GM10847 (cell line): Measurements from ENCODE around the gene IZUMO2.

Experiments used
- POLR2A ChIP-seq: IDR thresholded peaks from 2 replicates; pipeline ENCODE4 v1.6.1; 2011; ENCODE audit not compliant: insufficient read length; ENCODE audit errors: extremely low read depth

The IZUMO2 gene

DNA sequence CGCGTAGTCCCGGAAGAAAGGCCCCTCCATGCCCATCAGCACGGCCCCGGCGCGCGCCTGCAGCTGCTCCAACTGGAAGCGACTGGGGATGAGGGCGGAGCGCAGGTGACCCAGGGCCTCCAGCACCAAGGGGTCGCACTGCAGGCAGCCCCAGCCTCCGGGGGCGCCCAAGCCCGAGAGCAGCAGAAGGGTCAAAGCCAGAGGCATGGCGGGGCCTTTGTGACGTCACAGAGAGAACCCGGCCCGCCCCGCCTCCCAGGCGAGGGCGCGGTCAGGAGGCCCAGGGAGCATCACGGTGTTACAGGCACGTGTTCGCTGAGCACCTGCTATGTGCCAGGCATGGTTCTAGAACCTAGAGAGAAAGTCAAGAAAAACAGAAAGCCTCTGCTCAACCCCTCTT is at the start of gene IZUMO2:
TSS of gene IZUMO2 (minus strand) at position 294 of the 400 bp plus-strand sequence. CDS start at position 207, 87 bp downstream.
- TF ChIP-seq POLR2A, result no peak

DNA sequence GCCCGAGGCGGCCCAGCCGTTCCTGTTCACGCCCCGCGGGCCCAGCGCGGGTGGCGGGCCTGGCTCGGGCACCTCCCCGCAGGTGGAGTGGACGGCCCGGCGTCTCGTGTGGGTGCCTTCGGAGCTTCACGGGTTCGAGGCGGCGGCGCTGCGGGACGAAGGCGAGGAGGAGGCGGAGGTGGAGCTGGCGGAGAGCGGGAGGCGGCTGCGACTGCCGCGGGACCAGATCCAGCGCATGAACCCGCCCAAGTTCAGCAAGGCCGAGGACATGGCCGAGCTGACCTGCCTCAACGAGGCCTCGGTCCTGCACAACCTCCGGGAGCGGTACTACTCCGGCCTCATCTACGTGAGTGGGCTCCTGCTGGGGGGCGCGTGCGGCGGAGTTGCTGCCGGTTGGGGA is 47.3 kb upstream of the IZUMO2 start:
- TF ChIP-seq POLR2A, result no peak

DNA sequence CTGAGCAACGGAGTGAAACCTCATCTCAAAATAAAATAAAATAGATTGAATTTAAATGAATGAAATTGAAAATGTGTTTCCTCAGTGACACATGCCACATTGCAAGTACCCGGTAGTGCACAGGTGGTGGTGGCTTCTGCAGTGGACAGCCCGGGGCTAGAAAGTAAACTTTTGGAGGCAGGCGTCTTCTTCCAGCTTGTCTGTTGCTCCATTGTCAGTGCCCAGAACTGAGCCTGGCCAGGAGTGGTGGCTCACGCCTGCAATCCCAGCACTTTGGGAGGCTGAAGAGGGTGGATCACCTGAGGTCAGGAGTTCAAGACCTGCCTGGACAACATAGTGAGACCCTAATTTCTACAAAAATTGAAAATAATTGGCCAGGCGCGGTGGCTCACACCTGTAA is 46.0 kb upstream of the IZUMO2 start:
- no peak for TF ChIP-seq POLR2A

DNA sequence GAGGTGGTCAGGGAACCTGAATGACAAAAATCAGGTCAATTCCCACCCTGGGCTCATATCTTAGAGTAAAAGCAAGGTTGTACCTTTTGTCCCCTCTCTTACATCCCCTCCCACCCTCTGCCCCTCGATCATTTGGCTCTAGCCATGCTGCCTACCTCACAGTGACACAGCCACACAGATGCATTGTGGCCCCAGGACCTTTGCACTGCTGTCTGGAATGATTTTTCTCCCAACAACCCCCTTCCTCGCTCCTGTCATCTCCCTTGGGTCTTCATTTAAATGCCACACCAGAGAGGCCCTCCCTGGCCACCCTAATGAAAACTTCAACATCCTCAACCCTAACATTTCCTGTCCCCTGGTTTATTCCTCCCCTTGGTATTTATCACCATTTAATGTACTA is 44.6 kb upstream of the IZUMO2 start:
- TF ChIP-seq POLR2A, result no peak

DNA sequence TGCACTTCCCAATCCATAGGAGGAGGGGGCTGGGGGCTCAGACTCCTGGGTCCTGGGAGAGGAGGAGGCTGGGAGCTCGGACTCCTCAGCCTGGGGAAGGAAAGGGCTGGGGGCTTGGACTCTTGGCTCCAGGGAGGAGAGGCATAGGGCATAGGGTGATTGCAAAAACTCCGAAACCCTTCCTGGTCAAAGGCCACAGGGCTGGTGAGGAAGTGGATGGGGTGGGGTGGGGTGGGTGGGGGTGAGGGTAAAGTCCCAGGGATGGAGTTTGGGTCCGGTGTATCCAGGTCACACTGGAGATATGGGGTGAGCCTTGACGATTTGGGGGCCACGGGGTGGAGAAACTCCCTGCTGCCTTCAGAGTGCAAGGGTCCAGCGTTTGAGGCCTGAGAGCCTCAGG is 43.1 kb upstream of the IZUMO2 start:
- no peak for TF ChIP-seq POLR2A

DNA sequence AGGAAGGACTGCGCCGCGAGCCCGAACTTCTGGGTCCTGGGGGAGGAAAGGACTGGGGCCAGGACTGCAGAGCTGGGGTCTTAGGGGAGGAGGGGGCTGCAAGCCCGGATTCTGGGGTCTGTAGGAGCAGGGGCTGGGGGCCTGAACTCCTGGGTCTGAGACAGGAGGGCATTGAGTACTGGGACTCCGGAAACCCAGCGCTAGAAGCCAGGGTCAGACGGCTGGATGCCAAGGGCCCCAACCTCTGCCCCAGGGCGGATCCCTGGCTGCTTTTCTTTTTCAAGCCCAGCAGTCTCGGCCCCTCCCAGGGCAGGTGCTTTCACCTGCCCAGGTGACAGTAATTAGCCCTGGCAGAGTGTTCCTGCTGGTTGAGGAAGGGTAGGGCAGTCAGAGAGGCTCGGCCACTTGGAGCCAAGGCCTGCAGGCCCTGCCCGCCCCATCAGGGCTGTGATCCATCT is 42.6 kb upstream of the IZUMO2 start:
- TF ChIP-seq POLR2A, result no peak

DNA sequence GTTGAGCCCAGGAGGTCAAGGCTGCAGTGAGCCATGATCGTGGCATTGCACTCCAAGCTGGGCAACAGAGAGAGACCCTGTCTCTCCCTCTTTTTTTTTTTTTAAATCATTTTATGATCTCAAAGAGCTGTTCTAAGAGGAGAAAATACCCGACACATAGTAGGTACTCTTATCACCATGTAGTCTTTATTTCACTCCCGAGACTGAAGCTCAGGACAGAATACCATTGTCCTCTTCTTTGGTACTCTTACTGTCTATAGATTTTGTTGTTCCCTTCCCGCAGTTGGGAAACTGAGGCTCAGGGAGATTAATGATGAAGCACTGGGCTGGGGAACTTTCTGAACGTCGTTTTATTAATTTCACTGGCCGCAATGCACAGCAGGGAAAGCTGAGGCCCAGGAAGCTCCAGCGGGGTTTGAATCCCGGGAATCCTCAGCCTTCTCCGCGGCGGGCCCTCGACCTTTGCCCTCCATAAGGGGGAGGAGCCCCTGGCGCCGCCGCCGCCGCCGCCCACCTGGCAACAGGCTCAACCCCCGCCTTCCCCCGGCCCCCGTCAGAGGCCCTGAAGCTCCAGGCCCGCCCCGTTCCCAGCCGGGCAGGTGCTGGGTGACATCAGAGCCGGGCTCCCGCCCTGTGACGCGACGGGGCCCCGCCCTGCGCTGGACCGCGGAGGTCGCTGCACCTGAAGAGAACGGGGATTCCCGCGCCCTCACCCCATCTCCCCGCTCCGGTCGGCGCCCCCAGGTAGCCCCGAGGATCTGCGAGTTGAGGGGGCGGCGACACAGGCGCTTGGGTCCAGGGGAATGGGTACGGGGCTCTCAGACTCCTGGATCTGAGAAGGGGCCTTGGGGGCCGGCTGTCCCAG is 42.0 kb upstream of the IZUMO2 start:
- no peak for TF ChIP-seq POLR2A

DNA sequence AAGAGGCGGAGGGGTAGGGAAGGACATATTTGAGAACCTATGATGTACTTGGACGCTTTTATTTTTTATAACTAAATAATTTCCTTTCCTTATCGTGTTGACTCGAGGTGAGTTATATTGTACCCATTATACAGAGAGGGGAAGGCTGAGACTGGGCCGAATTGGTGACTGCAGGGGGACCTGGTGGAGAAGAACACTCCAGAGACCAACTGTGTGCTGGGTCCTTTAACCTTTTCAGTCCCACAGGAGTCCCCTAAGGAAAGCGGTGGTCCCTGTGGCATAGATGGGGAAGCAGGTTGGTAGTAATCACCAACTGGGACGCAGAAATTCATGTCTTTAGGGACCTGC is 41.0 kb upstream of the IZUMO2 start:
- no peak for TF ChIP-seq POLR2A

DNA sequence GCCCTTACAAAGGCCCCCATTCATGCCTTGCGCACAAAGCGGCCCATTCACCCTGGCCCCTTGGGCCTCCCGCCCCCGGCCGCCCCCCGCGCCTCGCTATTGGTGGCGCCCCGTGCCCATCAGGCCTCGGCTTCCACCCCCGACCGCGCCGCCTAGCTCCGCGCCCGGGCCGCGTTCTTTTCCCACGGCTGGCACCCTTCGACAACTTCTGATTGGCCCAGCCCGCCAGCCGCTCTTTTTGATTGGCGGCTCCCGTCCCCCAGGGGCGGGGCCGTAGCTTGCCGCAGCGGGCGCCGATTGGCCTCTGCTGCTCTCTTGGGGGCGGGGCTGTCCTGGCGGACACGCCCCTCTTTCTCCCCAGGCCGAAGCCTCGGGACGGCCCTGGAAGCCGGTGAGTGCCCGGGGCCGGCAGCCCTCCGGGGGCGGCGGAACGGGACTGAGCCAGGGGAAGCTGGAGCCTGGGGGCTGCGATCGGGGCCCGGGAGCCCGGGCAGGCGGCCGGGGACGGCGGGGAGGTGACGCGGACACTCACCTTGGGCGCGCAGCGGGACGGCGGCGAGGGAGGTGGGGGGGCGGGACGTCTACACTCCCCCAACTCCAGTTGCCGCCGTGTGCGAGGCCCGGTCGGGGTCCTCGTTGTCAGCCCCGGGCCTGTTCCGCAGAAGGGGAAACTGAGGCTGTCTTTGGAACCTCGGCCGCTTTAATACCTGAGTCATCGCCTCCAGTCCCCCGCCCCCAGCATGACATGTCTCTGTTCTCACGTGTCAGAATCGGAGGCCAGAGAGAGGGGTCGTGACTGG is 40.4 kb upstream of the IZUMO2 start, which contains the start of gene MYH14:
TSS of gene MYH14 (plus strand) at position 342 of the 800 bp plus-strand sequence. CDS start 6,744 bp downstream, outside the sequence.
- TF ChIP-seq POLR2A, result no peak

DNA sequence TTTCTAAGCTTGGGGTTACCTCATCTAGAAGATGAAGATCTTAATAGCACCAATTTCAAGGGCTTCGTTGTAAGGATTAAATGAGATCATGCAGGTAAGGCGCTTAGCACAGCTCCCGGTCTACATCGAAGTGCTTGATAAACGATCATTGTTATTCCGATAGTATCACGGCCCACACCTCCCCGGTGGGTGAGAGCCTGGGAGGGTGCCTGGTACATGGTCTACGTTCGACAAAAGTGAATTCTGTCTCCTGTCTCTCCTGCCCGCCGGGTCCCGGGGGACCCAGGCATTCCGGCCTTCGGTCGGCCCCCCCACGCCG is 39.8 kb upstream of the IZUMO2 start:
- TF ChIP-seq POLR2A, result no peak

DNA sequence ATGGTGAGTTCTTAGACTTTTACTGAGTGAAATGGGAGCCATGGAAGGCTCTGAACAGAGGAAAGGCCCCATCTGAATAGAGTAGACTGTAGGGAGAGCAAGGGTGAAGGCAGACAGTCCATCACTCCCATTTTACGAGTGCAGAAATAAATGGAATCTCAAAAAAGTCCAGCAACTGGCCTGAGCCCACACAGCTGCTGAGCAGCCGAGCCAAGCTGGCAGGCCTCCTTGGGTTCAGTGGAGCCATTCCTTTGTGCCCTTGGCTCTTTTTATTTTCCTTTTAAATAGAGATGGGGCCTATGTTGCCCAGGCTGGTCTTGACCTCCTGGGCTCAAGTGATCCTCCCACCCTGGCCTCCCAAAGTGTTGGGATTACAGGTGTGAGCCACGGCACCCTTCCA is 39.3 kb upstream of the IZUMO2 start:
- no peak for TF ChIP-seq POLR2A

DNA sequence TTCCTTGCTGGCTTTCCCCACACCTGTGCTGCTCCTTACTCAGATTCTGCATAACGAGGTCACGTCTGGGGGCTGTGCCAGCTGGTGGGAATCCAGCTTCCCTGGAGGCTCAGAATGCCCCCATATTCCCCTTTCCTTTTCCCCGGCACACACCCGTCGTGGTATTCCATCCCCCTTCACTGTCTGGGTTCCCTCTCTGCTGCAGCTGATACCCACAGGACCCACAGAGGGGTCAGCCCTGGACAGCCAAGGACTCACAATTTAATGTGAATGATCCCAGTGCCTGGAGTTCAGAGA is 36.1 kb upstream of the IZUMO2 start:
- no peak for TF ChIP-seq POLR2A

DNA sequence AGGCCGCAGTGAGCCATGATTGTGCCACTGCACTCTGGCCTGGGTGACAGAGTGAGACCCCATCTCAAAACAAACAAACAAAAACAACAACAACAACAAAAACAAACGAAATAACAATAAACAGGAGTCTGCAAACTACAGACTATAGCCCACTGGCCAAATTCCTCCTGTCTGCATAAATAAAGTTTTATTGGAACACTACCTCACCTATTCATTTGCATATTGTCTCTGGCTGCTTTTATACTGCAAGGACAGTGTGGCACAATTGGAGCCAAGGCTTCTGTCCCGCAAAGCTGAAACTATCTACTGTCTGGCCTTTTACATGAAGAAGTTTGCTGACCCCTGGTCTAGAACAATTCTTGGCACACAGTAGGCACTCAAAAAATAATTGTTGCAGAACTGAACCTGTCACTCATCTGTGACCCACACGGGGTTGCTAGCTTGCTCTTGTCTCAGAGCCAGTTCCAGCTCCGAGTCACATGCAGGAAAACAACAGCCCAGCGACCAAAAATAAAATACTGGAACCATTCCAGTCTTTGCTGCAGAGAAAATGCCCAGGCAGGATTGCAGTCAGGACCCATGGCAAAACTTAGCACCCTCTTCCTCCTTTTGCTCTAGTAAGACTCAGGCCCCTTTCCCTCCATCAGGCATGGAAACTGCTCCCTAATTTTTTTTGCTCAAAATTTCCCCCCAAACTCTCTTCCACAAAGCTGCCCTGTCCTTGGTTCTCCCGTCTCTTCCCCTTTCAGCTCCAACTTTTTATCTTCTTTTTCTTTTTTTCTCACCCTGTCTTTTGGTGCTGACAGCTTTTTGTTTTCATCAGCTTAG is 35.6 kb upstream of the IZUMO2 start:
- no peak for TF ChIP-seq POLR2A

DNA sequence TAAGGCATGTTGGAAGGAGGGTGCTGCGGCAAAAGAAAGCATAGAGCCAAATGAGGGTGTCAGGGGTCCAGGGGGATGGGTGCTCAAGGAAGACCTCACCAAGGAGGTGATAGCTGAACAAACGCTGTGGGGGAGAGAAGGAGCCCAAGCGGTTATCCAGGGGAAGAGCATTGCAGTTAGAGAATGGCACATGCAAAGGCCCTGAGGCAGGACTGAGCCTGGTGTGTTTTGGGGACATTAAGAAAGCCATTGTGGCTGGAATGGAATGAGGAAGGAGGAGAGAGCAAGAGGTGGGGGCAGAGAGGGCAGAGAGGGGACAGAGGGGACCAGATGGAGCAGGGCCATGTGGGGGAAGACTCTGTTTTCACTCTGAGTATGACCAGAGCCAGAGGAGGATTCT is 34.3 kb upstream of the IZUMO2 start:
- no peak for TF ChIP-seq POLR2A

DNA sequence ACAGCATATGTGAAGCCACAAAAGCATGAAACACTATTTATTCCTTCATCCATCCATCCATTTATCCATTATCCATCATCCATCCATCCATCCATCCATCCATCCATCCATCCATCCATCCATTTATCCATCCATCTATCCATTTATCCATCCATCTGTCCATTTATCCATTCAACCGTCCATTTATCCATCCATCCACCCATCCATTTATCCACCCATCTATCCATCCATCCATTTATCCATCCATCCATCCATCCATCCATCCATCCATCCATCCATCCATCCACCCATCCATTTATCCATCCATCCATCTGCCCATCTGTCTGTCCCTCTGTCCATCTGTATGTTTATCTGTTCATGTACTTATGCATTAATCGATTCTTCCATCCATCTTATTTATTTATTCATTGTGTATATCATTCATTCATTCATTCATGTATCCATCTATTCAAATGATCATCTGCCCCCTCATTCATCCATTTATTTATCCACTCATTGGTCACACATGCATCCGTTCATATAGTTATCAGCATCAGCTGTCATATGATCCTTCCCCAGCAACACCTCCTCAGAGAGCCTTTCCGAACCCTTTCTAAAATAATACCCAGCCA is 33.3 kb upstream of the IZUMO2 start:
- no peak for TF ChIP-seq POLR2A
